Measurements from ENCODE around the gene ABCA13.

The ABCA13 gene

DNA sequence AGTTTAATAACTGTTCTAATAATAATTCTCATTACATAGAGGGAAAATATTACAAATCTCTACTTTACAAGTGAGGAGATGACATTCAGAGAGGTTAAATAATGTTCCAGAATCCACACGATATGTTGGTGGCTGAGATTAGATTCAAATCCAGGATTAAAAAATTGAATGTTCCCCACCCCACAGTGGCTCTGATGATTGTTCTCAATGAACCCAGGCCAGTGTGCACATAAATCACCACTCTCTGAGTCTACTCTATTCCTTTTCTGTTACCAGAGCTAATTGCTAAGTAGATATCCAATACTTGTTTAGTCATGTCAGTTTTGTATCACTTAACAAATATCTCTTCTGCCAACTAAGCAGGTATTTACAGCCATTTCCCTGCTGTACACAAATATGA is 281.0 kb downstream of the ABCA13 start:
- DNase-seq: no peak

DNA sequence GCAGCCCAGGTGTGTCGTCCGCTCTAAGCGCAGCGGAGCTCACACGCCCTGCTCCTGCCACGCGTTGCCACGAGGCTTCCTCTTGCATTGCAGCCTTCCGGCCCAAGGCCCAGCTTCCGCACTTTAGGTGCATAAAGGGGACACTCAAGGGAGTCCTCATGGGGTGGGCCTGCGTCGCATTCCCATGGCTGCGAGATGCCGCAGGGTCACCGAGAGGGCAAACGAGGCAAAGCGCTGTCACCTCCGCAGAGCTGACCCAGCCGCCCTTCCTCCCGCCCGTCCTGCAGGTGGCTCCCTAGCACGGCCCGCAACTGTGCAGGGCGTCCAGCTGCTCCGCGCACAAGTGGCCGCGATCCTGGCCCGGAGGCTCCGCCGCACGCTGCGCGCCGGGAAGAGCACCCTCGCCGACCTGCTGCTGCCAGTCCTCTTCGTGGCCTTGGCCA is 283.5 kb downstream of the ABCA13 start:
- no peak for DNase-seq

DNA sequence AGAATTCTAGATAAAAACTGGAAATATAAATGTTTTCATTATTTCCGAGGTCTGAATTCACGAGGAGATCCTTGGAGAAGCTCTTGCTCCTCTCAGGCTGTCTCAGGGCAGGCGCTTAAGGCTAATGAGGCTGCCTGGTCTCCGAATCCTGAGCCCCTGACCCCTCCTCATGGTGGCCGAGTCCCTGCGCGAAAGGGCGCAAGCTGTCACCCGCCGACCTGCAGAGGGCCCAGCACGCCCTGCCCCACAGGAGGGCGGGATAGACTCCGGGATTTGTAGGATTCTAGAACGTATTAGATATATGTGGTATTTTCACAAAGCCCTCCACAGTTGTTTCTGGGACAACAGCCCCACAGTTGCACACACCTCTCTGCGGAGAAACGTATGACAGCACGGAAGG is 284.1 kb downstream of the ABCA13 start:
- no peak for DNase-seq

DNA sequence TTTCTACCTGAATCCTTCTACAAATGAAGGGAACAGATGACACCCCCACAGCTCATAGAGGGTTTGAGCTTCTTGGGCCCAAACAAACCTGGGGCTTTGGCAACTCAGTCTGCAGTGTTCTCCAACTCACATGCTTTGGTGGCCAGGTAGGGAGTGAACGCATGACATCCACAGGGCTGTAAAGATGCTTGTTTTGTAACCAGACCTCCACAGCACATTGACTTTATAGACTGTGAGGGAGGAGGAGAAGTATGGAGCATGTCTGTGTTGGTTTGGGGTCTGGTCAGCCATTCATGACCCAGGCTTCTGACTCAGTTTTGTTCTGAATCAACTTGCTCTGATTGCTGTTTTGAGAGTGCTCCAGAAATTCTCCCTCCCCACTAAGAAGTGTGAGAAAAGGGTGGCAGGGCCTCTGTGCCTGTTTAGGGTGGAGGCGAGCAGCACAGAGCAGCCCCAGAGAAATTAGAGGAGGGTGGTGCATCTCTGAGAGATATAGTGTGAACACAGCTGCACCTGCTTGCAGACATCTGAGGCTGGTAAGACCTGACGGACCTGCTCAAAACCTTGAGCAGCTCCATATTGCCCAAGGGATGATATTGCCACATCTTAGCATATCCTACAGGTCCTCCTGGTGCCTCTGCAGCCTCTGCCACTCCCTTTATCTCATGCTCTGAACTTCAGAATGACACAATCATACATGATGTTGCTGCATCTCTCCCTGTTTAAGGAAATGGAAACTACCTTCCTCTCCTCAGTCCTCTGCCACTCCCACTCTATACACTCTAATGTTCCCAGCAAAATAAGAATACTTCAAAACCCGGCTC is 287.7 kb downstream of the ABCA13 start:
- DNase-seq: no peak

DNA sequence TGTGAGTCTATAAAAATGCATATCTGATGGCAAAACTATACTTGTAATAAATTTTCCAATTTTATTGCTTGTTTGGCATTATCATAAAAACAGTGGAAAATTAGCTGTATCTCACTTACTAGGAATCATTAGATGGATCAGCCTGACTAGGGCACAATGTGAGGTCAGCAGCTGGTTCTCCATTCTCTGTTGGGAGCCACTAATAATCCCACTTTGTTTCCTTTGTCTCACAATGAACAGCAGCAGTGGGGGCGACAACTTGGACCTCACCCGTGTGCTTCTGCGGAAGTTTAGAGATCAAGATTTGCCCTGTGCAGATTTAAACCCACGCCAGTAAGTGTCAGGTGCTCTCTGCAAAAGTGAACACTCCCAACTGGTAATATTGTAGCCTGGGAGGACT is 295.5 kb downstream of the ABCA13 start:
- DNase-seq: no peak

DNA sequence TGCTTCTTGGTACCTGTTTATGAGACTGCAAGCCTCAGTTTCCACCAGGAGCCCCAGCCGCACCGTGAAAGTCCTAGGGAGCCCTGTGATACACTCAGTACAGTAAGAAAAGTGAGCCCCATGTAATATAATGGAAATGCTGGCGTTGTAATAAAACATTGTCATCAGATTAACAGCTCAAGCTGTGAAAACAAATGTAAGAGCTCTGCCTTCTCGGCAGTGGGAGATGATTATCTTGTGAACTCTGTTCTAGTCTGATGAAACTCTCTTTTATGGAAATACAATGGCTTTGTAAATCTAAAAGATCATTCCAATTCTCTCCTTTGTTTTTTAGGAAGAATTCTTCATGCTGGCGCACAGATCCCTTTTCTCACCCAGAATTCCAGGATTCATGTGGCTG is 299.9 kb downstream of the ABCA13 start:
- no peak for DNase-seq

DNA sequence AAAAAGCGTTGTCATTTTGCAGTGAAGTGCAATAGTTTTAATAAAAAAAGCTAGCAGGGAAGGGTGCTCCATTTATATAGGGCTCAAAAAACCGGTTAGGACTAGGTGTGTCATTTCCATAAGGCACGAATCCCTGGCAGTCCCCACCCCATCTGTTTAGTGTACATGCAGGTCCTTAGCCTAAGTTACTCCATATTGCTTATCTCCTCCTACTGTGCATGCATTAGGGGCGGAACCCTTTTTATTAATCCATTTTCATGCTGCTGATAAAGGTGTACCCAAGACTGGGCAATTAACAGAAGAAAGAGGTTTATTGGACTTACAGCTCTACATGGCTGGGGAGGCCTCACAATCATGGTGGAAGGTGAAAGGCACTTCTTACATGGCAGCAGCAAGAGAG is 301.4 kb downstream of the ABCA13 start:
- DNase-seq: no peak

DNA sequence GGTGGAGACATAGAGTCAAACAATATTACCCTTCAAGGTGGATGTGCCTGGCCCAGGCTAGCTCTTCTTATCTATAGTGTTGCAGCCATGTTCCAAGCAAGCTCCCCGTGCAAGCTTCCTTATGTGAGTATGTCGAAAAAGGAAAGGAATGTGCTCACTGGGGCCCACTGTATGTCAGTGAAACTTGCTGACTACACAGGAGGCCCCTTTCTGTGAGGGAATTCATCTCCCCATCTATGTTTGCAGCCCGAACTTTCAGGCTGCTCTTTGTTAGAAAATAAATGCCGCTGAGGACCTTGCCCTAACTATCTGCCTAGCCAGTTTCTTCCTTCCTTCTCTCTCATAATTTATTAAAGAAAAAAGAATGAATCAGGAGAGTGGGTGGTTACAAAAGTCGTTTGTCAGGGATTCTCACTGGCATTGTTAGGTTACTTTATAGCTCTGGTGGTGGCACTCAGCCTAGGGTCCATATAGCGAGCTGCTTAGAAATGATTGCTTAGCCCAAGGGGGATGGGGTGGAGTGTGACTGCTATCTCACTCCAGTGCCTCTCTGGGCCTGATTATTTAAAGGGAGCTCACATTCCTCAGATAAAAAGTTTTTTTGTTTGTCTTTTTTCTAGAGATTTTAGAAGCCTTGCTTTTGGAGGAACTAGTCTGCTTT is 302.1 kb downstream of the ABCA13 start:
- no peak for DNase-seq

DNA sequence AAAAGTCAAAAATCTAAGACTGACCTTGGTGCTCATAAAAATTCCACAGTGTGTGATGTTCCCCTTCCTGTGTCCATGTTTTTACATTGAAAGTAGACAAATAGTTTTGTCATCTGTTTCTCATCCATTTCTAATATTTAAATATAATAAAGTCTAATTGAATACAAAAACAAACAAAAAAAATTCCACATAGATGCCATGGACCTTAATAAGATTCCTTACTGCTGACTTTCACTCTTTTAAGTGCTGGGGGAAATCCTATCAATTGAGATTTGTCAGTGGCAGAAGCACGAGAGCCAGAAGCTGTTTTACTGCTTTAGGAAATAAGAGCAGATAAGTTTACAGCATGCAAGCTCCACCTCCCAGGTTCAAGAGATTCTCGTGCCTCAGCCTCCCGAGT is 310.0 kb downstream of the ABCA13 start:
- DNase-seq: no peak

DNA sequence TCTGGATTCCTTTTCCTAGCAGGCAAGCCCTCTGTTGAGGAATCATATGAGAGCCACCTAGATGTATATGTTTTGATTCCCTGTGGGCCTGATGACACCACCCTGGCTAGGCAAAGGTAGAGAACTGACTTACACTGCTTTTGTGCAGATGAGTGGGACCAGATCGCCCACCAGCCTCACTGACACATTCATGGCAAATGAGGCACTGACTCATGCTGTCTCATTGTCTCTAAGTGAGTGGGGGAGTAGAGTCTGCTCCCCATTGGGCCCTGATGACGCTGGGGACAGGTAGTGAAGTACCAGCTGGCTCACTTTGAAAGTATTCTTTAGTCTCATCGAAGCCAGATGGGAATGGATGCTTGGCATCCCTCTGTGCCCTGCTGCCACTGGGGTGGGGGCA is 326.3 kb downstream of the ABCA13 start:
- no peak for DNase-seq

DNA sequence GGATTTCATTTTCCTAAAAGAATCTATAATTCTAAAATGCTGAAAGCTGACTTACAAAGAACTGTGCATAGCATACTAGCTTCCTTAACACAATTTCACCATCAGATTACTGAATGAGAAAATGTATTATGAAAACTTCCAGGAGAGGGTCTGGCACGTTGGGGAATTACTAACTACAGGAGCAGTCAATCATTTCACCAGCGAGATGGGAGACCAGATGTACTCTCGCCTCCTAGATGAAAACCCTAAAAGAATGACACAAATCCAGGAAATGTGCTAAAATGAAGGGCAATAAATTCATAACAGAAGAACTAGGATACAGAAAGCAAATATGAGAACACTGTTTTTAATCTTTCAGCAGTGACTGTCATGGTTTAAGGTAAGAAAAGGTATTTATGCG is 330.8 kb downstream of the ABCA13 start:
- DNase-seq: no peak

DNA sequence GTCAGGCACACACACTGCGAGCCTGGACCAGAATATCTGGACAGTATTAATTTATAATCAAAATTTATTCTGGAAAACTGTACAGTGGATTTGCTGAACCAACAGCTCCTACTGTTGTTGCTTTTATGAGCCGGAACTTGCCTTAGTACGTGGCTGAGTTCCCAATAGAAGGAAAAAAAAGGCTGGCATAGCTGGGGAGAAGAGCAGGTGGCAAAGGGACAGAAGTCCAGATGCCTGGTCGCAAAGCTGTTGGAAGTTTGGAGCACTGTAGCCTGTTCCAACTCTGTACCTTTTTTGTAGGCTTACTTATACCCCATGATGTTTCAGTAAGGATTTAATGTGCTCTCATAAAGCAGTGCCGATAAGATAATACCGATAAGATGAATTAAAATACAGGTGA is 333.8 kb downstream of the ABCA13 start:
- DNase-seq: no peak

DNA sequence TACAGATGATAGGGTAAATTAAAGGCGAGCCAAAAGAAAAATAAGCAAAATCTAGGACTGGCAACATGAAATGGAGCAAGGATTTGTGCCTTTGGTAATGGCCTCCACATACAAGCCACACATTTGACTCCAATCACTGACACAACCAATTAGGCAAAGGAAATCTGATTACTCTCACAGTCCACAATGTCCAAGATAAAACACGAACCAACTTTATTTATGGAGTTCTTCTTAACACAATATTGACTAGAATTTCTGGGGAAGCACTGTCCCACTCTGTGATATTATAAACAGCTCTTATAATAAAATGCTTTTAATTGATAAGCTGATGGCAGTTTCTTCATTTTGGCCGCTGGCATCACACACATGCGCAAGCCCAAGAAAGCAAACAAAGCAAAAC is 334.2 kb downstream of the ABCA13 start:
- DNase-seq: no peak

DNA sequence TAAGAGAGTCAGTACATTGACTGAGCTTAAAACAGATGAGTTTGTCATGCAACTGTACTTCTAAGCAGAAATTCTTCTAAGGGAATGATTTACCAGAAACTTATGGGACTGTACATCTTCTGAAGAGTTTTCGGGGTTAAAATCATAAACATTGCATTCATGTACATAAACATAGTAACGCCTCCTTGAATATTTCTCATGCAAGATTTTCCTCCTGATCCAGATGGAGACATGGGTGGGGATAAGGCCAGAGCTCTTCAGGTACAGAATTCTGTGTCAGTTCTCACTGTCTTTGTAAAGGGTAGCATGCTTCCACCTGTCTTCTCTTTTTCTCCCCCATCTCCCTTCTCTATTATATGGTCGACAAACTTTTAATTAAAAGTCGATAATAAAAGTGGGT is 335.3 kb downstream of the ABCA13 start:
- no peak for DNase-seq

DNA sequence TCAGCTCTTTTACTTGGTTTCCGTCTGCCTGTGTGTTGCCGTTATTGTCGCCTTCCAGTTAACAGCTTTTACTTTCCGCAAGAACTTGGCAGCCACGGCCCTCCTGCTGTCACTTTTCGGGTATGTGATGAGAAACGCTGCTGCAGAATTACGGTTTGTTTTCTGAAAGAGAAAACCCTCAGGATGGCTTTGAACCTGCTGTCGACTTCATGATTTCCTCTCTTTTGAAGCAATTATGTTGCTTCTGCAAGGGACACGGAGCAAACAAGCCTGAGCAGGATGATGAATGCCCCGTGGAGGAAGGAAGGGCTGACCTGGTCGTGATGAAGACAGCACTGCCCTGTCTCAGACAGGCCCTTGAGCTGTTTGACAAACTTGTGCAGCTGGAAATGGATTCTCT is 339.8 kb downstream of the ABCA13 start:
- no peak for DNase-seq

DNA sequence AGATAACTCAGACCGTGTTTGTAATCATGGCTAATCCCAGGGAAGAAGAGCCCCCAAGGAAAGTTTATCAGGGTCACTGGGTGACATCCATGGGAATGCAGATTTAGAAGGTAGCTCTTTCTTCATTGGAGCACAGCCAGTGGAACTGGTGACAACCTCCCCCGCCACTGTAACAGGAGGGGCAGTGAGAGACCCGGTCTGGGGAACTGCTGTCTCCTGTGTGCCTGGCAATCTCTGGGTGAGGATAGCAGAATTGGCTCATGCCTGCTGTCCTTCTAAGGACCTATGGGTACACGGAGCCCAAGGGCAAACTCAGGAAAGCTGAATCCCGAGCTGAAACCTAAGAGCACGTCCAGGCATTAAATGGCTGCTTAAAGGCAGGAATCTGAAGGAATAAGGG is 341.6 kb downstream of the ABCA13 start:
- DNase-seq: no peak

DNA sequence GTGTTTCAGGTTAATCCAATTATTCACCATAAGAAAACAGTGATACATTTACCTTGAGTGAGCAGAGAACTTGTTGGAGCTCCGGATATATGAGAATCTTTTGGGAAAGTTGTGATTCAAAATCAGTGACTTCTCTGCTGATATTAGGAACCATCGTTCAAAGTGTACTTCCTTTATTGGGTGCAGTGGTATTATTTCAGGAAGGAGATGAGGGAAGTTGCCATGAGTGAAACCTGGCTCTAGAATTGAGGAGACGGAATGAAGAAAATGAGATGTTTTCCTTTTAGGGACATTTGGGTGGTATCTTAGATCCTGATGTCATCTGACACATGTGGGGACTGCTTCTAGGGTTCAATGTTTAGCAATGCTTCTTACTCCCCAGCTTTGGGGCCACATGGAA is 343.9 kb downstream of the ABCA13 start:
- DNase-seq: no peak

DNA sequence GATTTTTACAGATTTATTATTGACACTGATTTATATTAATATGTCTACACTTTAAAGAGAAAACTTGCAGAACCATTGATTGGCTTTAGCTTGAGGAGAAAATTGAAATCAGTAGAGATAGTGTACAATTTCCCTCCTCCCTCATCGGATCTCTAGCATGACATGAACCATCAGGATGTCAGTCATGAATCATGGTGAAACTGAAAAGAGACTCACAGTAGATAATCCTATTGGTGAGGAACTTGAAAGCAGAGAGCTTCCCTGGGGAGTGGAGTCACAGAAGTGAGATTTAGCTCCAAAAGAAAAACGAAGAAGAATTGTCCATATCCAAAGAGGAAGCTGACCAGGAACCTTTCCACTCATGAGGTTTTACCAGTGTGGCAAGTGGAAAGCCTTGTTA is 346.8 kb downstream of the ABCA13 start:
- DNase-seq: no peak

DNA sequence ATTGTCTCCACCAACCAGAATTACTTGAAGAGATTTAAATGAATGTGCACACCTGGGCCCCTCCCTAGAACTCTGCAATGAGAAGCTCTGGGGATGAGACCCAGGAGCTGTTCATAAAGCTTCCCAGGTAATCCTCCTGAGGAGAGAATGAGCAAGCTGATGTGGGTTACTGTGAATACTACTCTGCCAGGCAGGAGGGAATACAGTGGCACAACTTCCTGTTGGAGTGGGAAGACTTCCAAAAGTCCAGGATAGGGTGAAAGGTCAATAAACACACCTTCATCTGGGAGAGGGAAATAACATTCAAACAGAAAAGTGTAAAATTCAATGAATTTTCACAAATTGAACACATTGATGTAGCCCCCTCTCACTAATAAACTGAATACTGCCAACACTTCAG is 351.4 kb downstream of the ABCA13 start:
- no peak for DNase-seq

DNA sequence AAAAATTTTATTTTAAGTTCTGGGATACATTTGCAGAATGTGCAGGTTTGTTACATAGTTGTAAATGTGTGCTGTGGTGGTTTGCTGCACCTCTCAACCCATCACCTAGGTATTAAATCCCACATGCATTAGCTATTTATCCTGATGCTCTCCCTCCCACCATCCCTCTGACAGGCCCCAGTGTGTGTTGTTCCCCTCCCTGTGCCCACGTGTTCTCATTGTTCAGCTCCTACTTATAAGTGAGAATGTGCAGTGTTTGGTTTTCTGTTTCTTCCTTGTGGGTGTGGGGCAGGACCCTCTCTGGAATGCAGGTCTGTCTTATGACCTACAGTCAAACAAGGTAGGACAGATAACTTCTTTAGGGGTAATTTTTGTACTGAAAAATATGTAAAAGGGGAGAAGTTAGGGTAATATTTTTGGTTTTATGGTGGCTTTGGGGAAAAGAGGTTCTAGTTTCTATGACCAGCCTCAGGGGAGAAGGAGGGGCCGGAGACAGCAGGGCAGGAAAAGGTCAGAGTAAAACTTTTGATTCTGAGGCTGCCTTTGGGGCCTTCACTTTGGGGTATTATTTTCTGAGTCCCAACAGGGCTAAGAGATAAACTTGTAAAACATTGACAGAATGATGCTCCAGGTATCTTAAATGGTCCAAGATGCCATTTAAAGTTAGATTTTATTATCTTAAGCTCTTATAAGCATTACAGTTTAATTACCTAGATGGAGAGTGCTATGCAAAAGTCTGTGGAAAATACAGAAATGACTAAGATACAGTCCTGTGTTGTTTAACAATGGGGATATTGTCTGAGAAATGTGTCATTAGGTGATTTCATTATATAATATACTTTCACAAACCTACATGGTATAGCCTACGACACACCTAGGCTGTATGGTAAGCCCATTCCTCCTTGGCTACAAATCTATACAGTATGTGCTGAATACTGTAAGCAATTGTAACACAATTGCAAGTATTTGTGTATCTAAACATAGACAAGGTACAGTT is 354.8 kb downstream of the ABCA13 start:
- DNase-seq: no peak

DNA sequence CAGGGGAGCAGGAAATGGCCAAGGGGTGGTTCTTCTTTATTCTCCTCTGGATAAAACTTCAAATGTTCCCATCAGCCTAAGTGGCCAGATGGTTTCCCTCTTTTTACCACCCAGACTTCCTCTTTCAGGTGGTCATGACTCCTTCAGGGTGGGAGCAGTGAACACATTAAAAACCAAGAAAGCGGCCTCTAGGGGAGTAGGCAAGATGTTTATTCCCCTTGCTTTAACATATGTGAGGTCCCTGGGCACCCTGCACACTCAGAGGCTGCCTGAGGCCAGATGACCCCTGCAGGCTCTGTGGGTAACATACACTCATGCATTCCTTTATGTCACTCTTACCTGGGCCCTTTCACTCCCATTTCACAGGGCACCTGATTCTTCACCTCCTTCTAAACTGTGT is 357.4 kb downstream of the ABCA13 start:
- DNase-seq: no peak

DNA sequence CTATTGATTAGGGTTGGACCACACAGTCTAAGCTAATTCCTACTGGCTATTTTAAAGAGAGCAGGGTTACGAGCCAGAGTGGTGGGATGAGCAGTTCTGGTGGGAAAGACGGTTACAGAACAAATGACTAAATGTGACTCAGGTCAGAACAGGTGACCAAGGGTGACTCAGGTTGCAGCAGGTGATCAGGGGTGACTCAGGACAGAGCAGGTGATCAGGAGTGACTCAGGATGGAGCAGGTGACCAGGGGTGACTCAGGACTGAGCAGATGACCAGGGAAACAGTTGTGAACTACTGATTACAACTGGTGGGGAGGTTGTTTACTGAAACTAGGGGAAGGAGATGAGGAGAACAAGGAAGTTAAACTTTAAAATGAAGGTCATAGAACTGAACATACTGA is 366.3 kb downstream of the ABCA13 start:
- DNase-seq: no peak

DNA sequence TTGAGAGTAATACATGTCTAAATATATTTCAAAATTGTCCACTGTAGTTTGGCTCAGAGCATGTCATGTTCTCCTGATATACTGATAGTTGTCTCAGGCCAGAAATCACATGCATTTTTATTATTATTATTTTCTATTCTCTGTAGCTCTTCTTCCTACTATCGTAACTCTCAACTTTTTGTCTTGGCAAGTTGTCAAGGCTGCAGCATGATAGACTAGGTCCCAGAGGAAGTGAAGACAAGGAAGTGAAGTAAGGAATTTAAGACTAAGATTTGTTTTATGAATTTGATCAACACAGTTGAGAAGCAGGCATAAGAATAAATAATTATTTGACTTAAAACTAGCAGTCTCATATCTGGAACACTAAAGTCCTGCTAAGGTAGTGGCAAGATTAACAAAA is 369.5 kb downstream of the ABCA13 start:
- DNase-seq: no peak

DNA sequence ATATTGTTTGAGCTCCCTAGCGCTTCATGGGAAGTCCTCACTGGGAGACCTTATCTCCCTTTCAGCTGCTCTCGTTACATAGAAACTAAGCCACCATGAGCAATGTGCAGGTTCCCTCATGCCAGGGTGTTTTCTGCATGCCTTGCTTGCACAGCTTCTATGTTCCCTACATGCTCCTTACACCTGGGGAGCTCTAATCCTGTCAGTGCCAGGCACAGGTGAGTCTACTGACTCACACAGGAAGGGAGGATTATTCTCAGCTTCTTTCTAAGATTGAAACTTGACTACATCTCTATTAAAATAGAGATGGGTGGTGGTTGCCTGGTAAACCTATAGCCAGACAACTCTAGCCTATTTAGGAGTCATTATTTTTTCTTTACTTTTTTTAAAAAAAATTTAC is 377.4 kb downstream of the ABCA13 start:
- no peak for DNase-seq
